ENCODE results near the gene UBE2I.
"Not testable (repeated sequence)": the region's sequence is repeated elsewhere in the genome, so short reads cannot be mapped to it uniquely, and the experiment has no call there.

UBE2I gene

GRCh38 chr16:1313721-1314369 is 4.4 kb downstream of the UBE2I start:
- no peak for DNase-seq (ENCODE audit: low read depth, low spot score)

GRCh38 chr16:1314399-1315068 is 5.1 kb downstream of the UBE2I start:
- no peak for DNase-seq (ENCODE audit: low read depth, low spot score)

- no peak for DNase-seq (ENCODE audit: low read depth, low spot score)
These were observed 5.9 kb downstream of the UBE2I start for GRCh38 chr16:1315081-1316032.

GRCh38 chr16:1316033-1316405 is 6.6 kb downstream of the UBE2I start:
- DNase-seq (ENCODE audit: low read depth, low spot score), result no peak

GRCh38 chr16:1317479-1318267 is 8.2 kb downstream of the UBE2I start:
- DNase-seq (ENCODE audit: low read depth, low spot score), result no peak

GRCh38 chr16:1318268-1318545 is 8.8 kb downstream of the UBE2I start:
- DNase-seq (ENCODE audit: low read depth, low spot score), result no peak

GRCh38 chr16:1319041-1319440 is 9.6 kb downstream of the UBE2I start:
- no peak for DNase-seq (ENCODE audit: low read depth, low spot score)

GRCh38 chr16:1320097-1320496 is 10.7 kb downstream of the UBE2I start:
- no peak for DNase-seq (ENCODE audit: low read depth, low spot score)

GRCh38 chr16:1320658-1321240 is 11.3 kb downstream of the UBE2I start:
- DNase-seq (ENCODE audit: low read depth, low spot score), result no peak

GRCh38 chr16:1322407-1322806 is 13.0 kb downstream of the UBE2I start:
- no peak for DNase-seq (ENCODE audit: low read depth, low spot score)

GRCh38 chr16:1323296-1324239 is 14.1 kb downstream of the UBE2I start:
- DNase-seq (ENCODE audit: low read depth, low spot score), result no peak

- DNase-seq (ENCODE audit: low read depth, low spot score), result no peak
These were observed 14.9 kb downstream of the UBE2I start for GRCh38 chr16:1324286-1324826.

GRCh38 chr16:1325261-1325660 is 15.8 kb downstream of the UBE2I start:
- DNase-seq (ENCODE audit: low read depth, low spot score), result no peak

GRCh38 chr16:1325673-1326371 is 16.4 kb downstream of the UBE2I start:
- no peak for DNase-seq (ENCODE audit: low read depth, low spot score)

- DNase-seq (ENCODE audit: low read depth, low spot score), result no peak
These were observed 17.0 kb downstream of the UBE2I start for GRCh38 chr16:1326391-1326790.

GRCh38 chr16:1326946-1327618 is 17.6 kb downstream of the UBE2I start:
- no peak for DNase-seq (ENCODE audit: low read depth, low spot score)

- peak; percentile 58 for DNase-seq (ENCODE audit: low read depth, low spot score)
These were observed 18.1 kb downstream of the UBE2I start for GRCh38 chr16:1327619-1327947.

GRCh38 chr16:1328136-1328535 is 18.7 kb downstream of the UBE2I start:
- not testable (repeated sequence) for DNase-seq (ENCODE audit: low read depth, low spot score)

GRCh38 chr16:1328961-1329360 is 19.5 kb downstream of the UBE2I start:
- DNase-seq (ENCODE audit: low read depth, low spot score), result not testable (repeated sequence)

All from ELF-1 (cell line).